H1 (cell line): ENCODE results near the gene DDX49. TPM values are rescaled to one million over a fixed set of nuclear protein-coding genes. Genes with fewer than 3 reads are reported as not detected.

Experiments used
- CTCF ChIA-PET: fragments of 300-600 bp; sonication (Branson Sonifier 250); formaldehyde crosslinking; loops from one replicate; lab custom pipeline; 2021; ENCODE audit not compliant: partially characterized antibody; lab: Charles Lee
- POLR2A ChIA-PET: fragments of 300-600 bp; sonication (Branson Sonifier 250); formaldehyde crosslinking; loops from one replicate; lab custom pipeline; 2021; ENCODE audit warnings: inconsistent platforms; ENCODE audit not compliant: partially characterized antibody; lab: Charles Lee
- DNase-seq, 2 experiments: peaks; one replicate each; pipeline versions ENCODE4 v3.0.0 to v3.0.0-alpha.2; 2010 to 2022; ENCODE audit warnings: low spot score in 2 of 2, low read depth in 1 of 2, mixed read lengths in 1 of 2
- FAIRE-seq: peaks from 2 replicates; lab custom pipeline; 2011; peaks lifted over from hg19 to GRCh38; lab: Jason Lieb, UNC
- H2AFZ ChIP-seq: 2 replicates; pipeline ENCODE4 v1.8.1; 2012; ENCODE audit warnings: low read length, inconsistent platforms
- H2AK5ac ChIP-seq: 2 replicates; pipeline ENCODE4 v1.6.1; 2013; ENCODE audit warnings: low read depth, low read length
- H2BK120ac ChIP-seq: replicated peaks from 2 replicates; pipeline ENCODE3; 2013; ENCODE audit warnings: low read depth, low read length, inconsistent platforms
- H2BK12ac ChIP-seq: 2 replicates; pipeline ENCODE4 v1.6.1; 2013; ENCODE audit warnings: low read depth, low read length
- H2BK15ac ChIP-seq: 2 replicates; pipeline ENCODE4 v1.6.1; 2013; ENCODE audit warnings: low read length
- H2BK20ac ChIP-seq: 2 replicates; pipeline ENCODE4 v1.6.1; 2013; ENCODE audit warnings: low read length
- H2BK5ac ChIP-seq: 2 replicates; pipeline ENCODE4 v1.6.1; 2013; ENCODE audit warnings: low read depth, low read length
- H3K14ac ChIP-seq: 2 replicates; pipeline ENCODE4 v1.6.1; 2013; ENCODE audit warnings: inconsistent platforms; ENCODE audit not compliant: insufficient read length
- H3K18ac ChIP-seq: 2 replicates; pipeline ENCODE4 v1.6.1; 2013; ENCODE audit warnings: low read length; ENCODE audit errors: extremely low read depth
- H3K23ac ChIP-seq: 2 replicates; pipeline ENCODE4 v1.6.1; 2013; ENCODE audit warnings: inconsistent platforms; ENCODE audit not compliant: insufficient read length
- H3K23me2 ChIP-seq: 2 replicates; pipeline ENCODE4 v1.6.1; 2013; ENCODE audit warnings: low read depth, low read length
- H3K27ac ChIP-seq: 2 replicates; pipeline ENCODE4 v1.6.1; 2011; ENCODE audit warnings: low read depth, low read length, inconsistent platforms
- H3K27me3 ChIP-seq, 4 experiments: replicated peaks in 1 of 4; 1 replicate in 1 of 4; 2 replicates in 3 of 4; pipeline versions ENCODE4 v1.6.1 to v1.8.1; 2011 to 2013; ENCODE audit warnings: low read length in 3 of 4, mild to moderate bottlenecking in 3 of 4, inconsistent platforms in 2 of 4, mixed read lengths in 2 of 4, moderate library complexity in 1 of 4; ENCODE audit not compliant: control insufficient read depth in 3 of 4, insufficient read depth in 3 of 4; ENCODE audit errors: extremely low read depth in 1 of 4
- H3K36me3 ChIP-seq, 4 experiments: 2 replicates each; pipeline versions ENCODE4 v1.6.1 to v1.8.1; 2011 to 2013; ENCODE audit warnings: mild to moderate bottlenecking in 4 of 4, low read length in 3 of 4, moderate library complexity in 2 of 4, control low read depth in 1 of 4, inconsistent platforms in 1 of 4; ENCODE audit not compliant: insufficient read depth in 4 of 4, control insufficient read depth in 2 of 4
- H3K4ac ChIP-seq: replicated peaks from 2 replicates; pipeline ENCODE3; 2013; ENCODE audit warnings: low read length, low read depth, mixed read lengths, inconsistent platforms; ENCODE audit not compliant: insufficient read length
- H3K4me1 ChIP-seq, 4 experiments: replicated peaks in 1 of 4; 1 replicate in 1 of 4; 2 replicates in 3 of 4; pipeline versions ENCODE4 v1.6.1 to v1.8.1; 2011 to 2013; ENCODE audit warnings: low read length in 3 of 4, inconsistent platforms in 2 of 4, mixed read lengths in 1 of 4; ENCODE audit not compliant: insufficient read depth in 4 of 4, control insufficient read depth in 3 of 4
- H3K4me2 ChIP-seq, 2 experiments: 2 replicates each; pipeline versions ENCODE4 v1.6.1 to v1.8.1; 2011 to 2013; ENCODE audit warnings: low read depth in 2 of 2, low read length in 2 of 2, control low read depth in 1 of 2, inconsistent platforms in 1 of 2, mild to moderate bottlenecking in 1 of 2; ENCODE audit not compliant: insufficient read depth in 1 of 2
- H3K4me3 ChIP-seq, 4 experiments: fragments of 200-600, 300-600 bp in 1 of 4; sonication (generic), shearing (Covaris generic), sonication (Bioruptor Twin) in 1 of 4; 2 replicates each; pipeline versions ENCODE4 v1.5.1 to v1.8.1; 2011 to 2016; ENCODE audit warnings: low read length in 4 of 4, low read depth in 3 of 4, control low read depth in 2 of 4, inconsistent platforms in 2 of 4, mild to moderate bottlenecking in 2 of 4, mixed read lengths in 1 of 4, moderate library complexity in 1 of 4; ENCODE audit not compliant: insufficient read depth in 2 of 4; ENCODE audit errors: extremely low read depth in 1 of 4
- H3K56ac ChIP-seq: replicated peaks from 2 replicates; pipeline ENCODE3; 2013; ENCODE audit warnings: low read depth, mild to moderate bottlenecking, mixed read lengths, low read length, inconsistent platforms; ENCODE audit not compliant: insufficient read length
- H3K79me1 ChIP-seq: 2 replicates; pipeline ENCODE4 v1.6.1; 2013; ENCODE audit warnings: low read depth, low read length, control low read depth
- H3K79me2 ChIP-seq, 2 experiments: 2 replicates each; pipeline versions ENCODE4 v1.6.1 to v1.8.1; 2012 to 2013; ENCODE audit warnings: low read length in 2 of 2, mild to moderate bottlenecking in 2 of 2, inconsistent platforms in 1 of 2; ENCODE audit not compliant: insufficient read depth in 2 of 2, control insufficient read depth in 1 of 2
- H3K9ac ChIP-seq, 4 experiments: replicated peaks in 1 of 4; 1 replicate in 1 of 4; 2 replicates in 3 of 4; pipeline versions ENCODE4 v1.6.1 to v1.8.1; 2011 to 2013; ENCODE audit warnings: low read depth in 3 of 4, low read length in 3 of 4, control low read depth in 2 of 4, mild to moderate bottlenecking in 2 of 4, moderate library complexity in 2 of 4, inconsistent platforms in 1 of 4; ENCODE audit errors: extremely low read depth in 1 of 4
- H3K9me3 ChIP-seq, 2 experiments: 2 replicates each; pipeline versions ENCODE4 v1.6.1 to v1.8.1; 2012 to 2013; ENCODE audit warnings: mild to moderate bottlenecking in 2 of 2, moderate library complexity in 2 of 2, control low read depth in 1 of 2, inconsistent platforms in 1 of 2, low read depth in 1 of 2, low read length in 1 of 2, mixed read lengths in 1 of 2; ENCODE audit not compliant: insufficient read depth in 2 of 2
- H4K20me1 ChIP-seq, 2 experiments: replicated peaks in 1 of 2; 2 replicates each; pipeline versions ENCODE3 to v1.8.1; 2011 to 2013; ENCODE audit warnings: inconsistent platforms in 2 of 2, low read length in 2 of 2, mild to moderate bottlenecking in 1 of 2; ENCODE audit not compliant: insufficient read depth in 2 of 2, control insufficient read depth in 1 of 2
- H4K5ac ChIP-seq: 2 replicates; pipeline ENCODE4 v1.6.1; 2013; ENCODE audit warnings: low read length, low read depth, mixed read lengths, inconsistent platforms; ENCODE audit not compliant: insufficient read length
- H4K8ac ChIP-seq: 2 replicates; pipeline ENCODE4 v1.8.0; 2013; ENCODE audit warnings: mild to moderate bottlenecking, moderate library complexity, low read length, inconsistent platforms; ENCODE audit not compliant: insufficient read depth; ENCODE audit errors: extremely low read depth
- H4K91ac ChIP-seq: replicated peaks from 2 replicates; pipeline ENCODE3; 2013; ENCODE audit warnings: low read length, mixed read lengths, inconsistent platforms; ENCODE audit not compliant: insufficient read length
- ATF3 ChIP-seq: IDR thresholded peaks from 2 replicates; pipeline ENCODE4 v1.6.1; 2011; ENCODE audit warnings: low read depth, mild to moderate bottlenecking, low read length; ENCODE audit not compliant: insufficient read depth
- BRCA1 ChIP-seq: IDR thresholded peaks from 2 replicates; pipeline ENCODE4 v1.6.1; 2012; ENCODE audit warnings: low read depth, low read length, improper control_type of control experiment
- EP300 ChIP-seq, 2 experiments: IDR thresholded peaks; 1 replicate in 1 of 2; 2 replicates in 1 of 2; pipeline ENCODE4 v1.6.1; 2011 to 2012; ENCODE audit warnings: low read depth in 2 of 2, low read length in 2 of 2, mild to moderate bottlenecking in 2 of 2, borderline replicate concordance in 1 of 2, inconsistent platforms in 1 of 2, moderate library complexity in 1 of 2
- GTF2F1 ChIP-seq: IDR thresholded peaks from 2 replicates; pipeline ENCODE4 v1.6.1; 2012; ENCODE audit warnings: low read depth, low read length, improper control_type of control experiment, borderline replicate concordance
- HDAC2 ChIP-seq, 2 experiments: fragments of 300-600 bp in 1 of 2; sonication (generic) in 1 of 2; IDR thresholded peaks; 2 replicates each; pipeline ENCODE4 v1.6.1; 2011 to 2012; ENCODE audit warnings: low read depth in 2 of 2, low read length in 2 of 2, mild to moderate bottlenecking in 2 of 2, moderate library complexity in 2 of 2, borderline replicate concordance in 1 of 2, inconsistent platforms in 1 of 2
- POLR2AphosphoS5 ChIP-seq: IDR thresholded peaks from 2 replicates; pipeline ENCODE4 v1.6.1; 2011; ENCODE audit warnings: low read depth, low read length
- RFX5 ChIP-seq: IDR thresholded peaks from 2 replicates; pipeline ENCODE4 v1.6.1; 2011; ENCODE audit warnings: low read depth, low read length, improper control_type of control experiment, borderline replicate concordance
- SIX5 ChIP-seq: IDR thresholded peaks from 2 replicates; pipeline ENCODE4 v1.6.1; 2011; ENCODE audit warnings: mild to moderate bottlenecking, low read depth, low read length
- SP2 ChIP-seq: IDR thresholded peaks from 2 replicates; pipeline ENCODE4 v1.6.1; 2012; ENCODE audit warnings: mild to moderate bottlenecking, low read length, inconsistent platforms
- SUZ12 ChIP-seq: fragments of 200-600 bp; sonication (generic); IDR thresholded peaks from 2 replicates; pipeline ENCODE4 v1.6.1; 2012; ENCODE audit warnings: mild to moderate bottlenecking, inconsistent platforms, low read length, moderate library complexity, mixed read lengths
- TBP ChIP-seq: IDR thresholded peaks from 2 replicates; pipeline ENCODE4 v1.6.1; 2011; ENCODE audit warnings: low read depth, low read length, improper control_type of control experiment
- ZNF274 ChIP-seq: IDR thresholded peaks from 2 replicates; pipeline ENCODE4 v1.7.0; 2012; ENCODE audit warnings: low read length, borderline replicate concordance; ENCODE audit errors: extremely low read depth
- WGBS, 2 experiments: shearing (Covaris generic) in 1 of 2; methylation state at CpG; one replicate each; pipeline versions ENCODE4 v1.1.6 to v1.1.7; 2013 to 2015; ENCODE audit warnings: low lambda C conversion rate in 2 of 2, mixed read lengths in 2 of 2, inconsistent platforms in 1 of 2, low coverage in 1 of 2, missing lambda C conversion rate in 1 of 2; ENCODE audit not compliant: insufficient replicate concordance in 2 of 2, insufficient coverage in 1 of 2, insufficient read length in 1 of 2; ENCODE audit errors: extremely low coverage in 1 of 2, missing lambda C conversion rate in 1 of 2; 5-methylcytosine and 5-hydroxymethylcytosine counted together
- polyA plus RNA-seq, 7 experiments: library from polyadenylated mRNA; depleted of rRNA in 3 of 7; stranded (reverse) in 5 of 7; unstranded in 2 of 7; fragments of >200 nt in 5 of 7; fragments of 200-250 nt in 2 of 7; gene quantifications; 1 replicate in 5 of 7; 2 replicates in 1 of 7; 4 replicates in 1 of 7; pipeline versions ENCODE4 v1.2.1 to v1.2.3, GENCODE V29; 2011 to 2013; ENCODE audit warnings: missing spikeins in 2 of 7, mixed read lengths in 2 of 7
- total RNA-seq: library from RNA; stranded (reverse); fragmentation: NEBNext Ultra II Directional; extraction: Animal tissue kit (Norgen Biotek cat#: 25700); gene quantifications from 2 replicates; pipeline ENCODE4 v1.2.1, GENCODE V29; 2021

Gene DDX49
- total and polyA plus RNA-seq, 2 of the 8 experiments (the other 6 are each of a cell fraction or from before 2014, with no cell fraction given): 41.3 to 46.5 TPM

DNA sequence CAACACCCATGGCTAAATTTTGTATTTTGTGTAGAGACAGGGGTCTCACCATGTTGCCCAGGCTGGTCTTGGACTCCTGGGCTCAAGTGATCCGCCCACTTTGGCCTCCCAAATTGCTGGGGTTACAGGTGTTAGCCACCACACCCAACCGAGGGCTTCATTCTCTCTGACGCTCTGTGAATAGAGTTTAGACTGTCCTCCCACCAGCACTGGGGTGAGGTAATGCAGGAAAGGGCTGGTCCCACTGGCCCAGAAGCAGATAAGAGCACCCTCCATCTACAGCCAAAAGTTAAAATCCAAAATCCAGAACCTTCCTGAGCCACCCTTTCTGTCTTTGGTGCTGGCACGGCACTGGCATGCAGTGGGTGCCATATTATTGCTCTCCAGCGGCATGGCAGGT is 53.3 kb downstream of the DDX49 start:
- 90% methylated on average over 5 of the region's 5 CpGs; no CpG with 5 or more reads in 1 of the 2 experiments for WGBS, 2 experiments
- H3K4me1 ChIP-seq: no peaks in the 10 kb centered on the region
- H3K14ac ChIP-seq: no peak overlapping the region
- POLR2A ChIA-PET: interaction anchor here (0.9 to 1.5 kb wide), 3 partner anchors 11 to 19 kb away, joined by 3 to 6 read pairs (median 3); no protein-coding TSS in a partner anchor
- H4K5ac ChIP-seq: no peak overlapping the region
- no peak overlapping the region; a peak in 1 of 7 replicates for H3K9ac ChIP-seq
- H2AK5ac ChIP-seq: no peak overlapping the region
- no peak overlapping the region for H2BK5ac ChIP-seq
- H3K4me2 ChIP-seq: no peak overlapping the region
- no peaks in the 10 kb centered on the region for H3K36me3 ChIP-seq
- H3K9me3 ChIP-seq: no peaks in the 10 kb centered on the region
- no peak overlapping the region for H4K91ac ChIP-seq
- H4K20me1 ChIP-seq: no peaks in the 10 kb centered on the region
- H3K4ac ChIP-seq: no peak overlapping the region
- H3K18ac ChIP-seq: no peak overlapping the region
- FAIRE-seq (no peak), DNase-seq (no peak)
- H3K56ac ChIP-seq: no peak overlapping the region
- H2BK15ac ChIP-seq: no peak overlapping the region
- H3K4me3 ChIP-seq: no peak overlapping the region
- no peak overlapping the region for H2BK120ac ChIP-seq
- H3K79me2 ChIP-seq: no peaks in the 10 kb centered on the region
- H2AFZ ChIP-seq: no peak overlapping the region
- no peaks in the 10 kb centered on the region for H3K23me2 ChIP-seq
- H3K23ac ChIP-seq: no peak overlapping the region
- no peak overlapping the region for H2BK20ac ChIP-seq
- no peak overlapping the region for H4K8ac ChIP-seq
- no peak overlapping the region for H3K27ac ChIP-seq
- H2BK12ac ChIP-seq: no peak overlapping the region
- CTCF ChIA-PET: interaction anchor here (0.7 to 1.7 kb wide), 3 partner anchors 14 to 76 kb away, joined by 3 to 6 read pairs (median 4); no protein-coding TSS in a partner anchor
- no peaks in the 10 kb centered on the region for H3K27me3 ChIP-seq
- no peaks in the 10 kb centered on the region for H3K79me1 ChIP-seq
- no peak for TF ChIP-seq ATF3
- TF ChIP-seq TBP: no peak
- no peak for TF ChIP-seq ZNF274
- no peak for TF ChIP-seq SIX5
- TF ChIP-seq RFX5: no peak
- no peak for TF ChIP-seq SP2
- no peak for TF ChIP-seq BRCA1
- no peak for TF ChIP-seq EP300 (IDR thresholded peaks at IDR 0.05; ENCODE audit: borderline replicate concordance in 1 of 2, low read depth in 2 of 2, low read length in 2 of 2)
- no peak for TF ChIP-seq GTF2F1
- no peak for TF ChIP-seq POLR2AphosphoS5
- TF ChIP-seq SUZ12: no peak
- no peak for TF ChIP-seq HDAC2 (IDR thresholded peaks at IDR 0.05; ENCODE audit: borderline replicate concordance in 1 of 2, low read depth in 2 of 2, low read length in 2 of 2)
